HCT116 (cell line): Measurements from ENCODE around the gene SLCO2A1.

Source experiments
- ATF3 ChIP-seq: IDR thresholded peaks from 2 replicates; pipeline ENCODE4 v1.6.1; 2012
- CTCF ChIP-seq, 3 experiments: fragments of 200-600 bp in 1 of 3; sonication (generic) in 1 of 3; IDR thresholded peaks in 2 of 3; conservative IDR thresholded peaks in 1 of 3; 2 replicates each; pipeline ENCODE4 v1.5.1; 2012 to 2017; ENCODE audit warnings: low read depth in 2 of 3, low read length in 2 of 3, antibody characterized with exemption in 1 of 3, borderline replicate concordance in 1 of 3, control low read depth in 1 of 3, mild to moderate bottlenecking in 1 of 3, mixed read lengths in 1 of 3, mixed run types in 1 of 3, moderate library complexity in 1 of 3; ENCODE audit not compliant: insufficient read depth in 1 of 3
- EGR1 ChIP-seq: IDR thresholded peaks from 2 replicates; pipeline ENCODE4 v1.6.1; 2012; ENCODE audit warnings: low read depth
- EZH2 ChIP-seq: fragments of 200-600 bp; sonication (generic); IDR thresholded peaks from 2 replicates; pipeline ENCODE4 v1.6.1; 2017; ENCODE audit warnings: antibody characterized with exemption, mixed run types
- EZH2phosphoT487 ChIP-seq: fragments of 200-600 bp; IDR thresholded peaks from 2 replicates; pipeline ENCODE4 v1.6.1; 2018; ENCODE audit warnings: antibody characterized with exemption, borderline replicate concordance
- POLR2A ChIP-seq: IDR thresholded peaks from 2 replicates; pipeline ENCODE4 v1.7.0; 2011; ENCODE audit warnings: borderline replicate concordance; ENCODE audit not compliant: insufficient read depth, insufficient read length; ENCODE audit errors: extremely low read depth
- TCF7L2 ChIP-seq: IDR thresholded peaks from 2 replicates; pipeline ENCODE4 v1.7.0; 2011; ENCODE audit warnings: borderline replicate concordance, inconsistent platforms; ENCODE audit not compliant: insufficient read depth, insufficient read length; ENCODE audit errors: extremely low read depth
- YY1 ChIP-seq: IDR thresholded peaks from 2 replicates; pipeline ENCODE4 v1.6.1; 2011; ENCODE audit warnings: low read length, low read depth, moderate library complexity, mild to moderate bottlenecking; ENCODE audit not compliant: insufficient replicate concordance; ENCODE audit errors: extremely low read depth
- ZNF274 ChIP-seq: fragments of 200-500 bp; sonication (Bioruptor generic); IDR thresholded peaks from 2 replicates; pipeline ENCODE4 v1.6.1; 2014; ENCODE audit warnings: mild to moderate bottlenecking, low read depth, low read length, inconsistent platforms

- no peak for TF ChIP-seq EZH2phosphoT487
- no peak for TF ChIP-seq CTCF (IDR thresholded peaks at IDR 0.05 in 2 of 3, conservative IDR thresholded peaks at IDR 0.05 in 1 of 3; ENCODE audit: borderline replicate concordance in 1 of 3, insufficient read depth in 1 of 3, low read depth in 2 of 3, low read length in 2 of 3)
- TF ChIP-seq POLR2A, result no peak
- TF ChIP-seq EZH2, result no peak
- no peak for TF ChIP-seq ATF3
- no peak for TF ChIP-seq TCF7L2
- TF ChIP-seq YY1, result no peak
- no peak for TF ChIP-seq EGR1
- TF ChIP-seq ZNF274, result no peak
These were observed 141.7 kb downstream of the SLCO2A1 start for GRCh38 chr3:133887803-133888703.
